Suppressor macrophage (primary cell): ENCODE results near the gene SRGAP3.
"Not testable (repeated sequence)": the region's sequence is repeated elsewhere in the genome, so short reads cannot be mapped to it uniquely, and the experiment has no call there.

Experiments
- DNase-seq, 4 experiments: peaks; one replicate each; pipeline ENCODE4 v3.0.0-alpha.2; 2020 to 2022
- total RNA-seq, 17 experiments: gene quantifications; one replicate each; lab custom pipeline; 2026; ENCODE audit warnings: mixed read lengths in 6 of 17, inconsistent platforms in 3 of 17; lab: John Stamatoyannopoulos, UW

Gene SRGAP3
- 1.7 to 16.9 (median 9.6) reads per million in 17 experiments for total RNA-seq

DNA sequence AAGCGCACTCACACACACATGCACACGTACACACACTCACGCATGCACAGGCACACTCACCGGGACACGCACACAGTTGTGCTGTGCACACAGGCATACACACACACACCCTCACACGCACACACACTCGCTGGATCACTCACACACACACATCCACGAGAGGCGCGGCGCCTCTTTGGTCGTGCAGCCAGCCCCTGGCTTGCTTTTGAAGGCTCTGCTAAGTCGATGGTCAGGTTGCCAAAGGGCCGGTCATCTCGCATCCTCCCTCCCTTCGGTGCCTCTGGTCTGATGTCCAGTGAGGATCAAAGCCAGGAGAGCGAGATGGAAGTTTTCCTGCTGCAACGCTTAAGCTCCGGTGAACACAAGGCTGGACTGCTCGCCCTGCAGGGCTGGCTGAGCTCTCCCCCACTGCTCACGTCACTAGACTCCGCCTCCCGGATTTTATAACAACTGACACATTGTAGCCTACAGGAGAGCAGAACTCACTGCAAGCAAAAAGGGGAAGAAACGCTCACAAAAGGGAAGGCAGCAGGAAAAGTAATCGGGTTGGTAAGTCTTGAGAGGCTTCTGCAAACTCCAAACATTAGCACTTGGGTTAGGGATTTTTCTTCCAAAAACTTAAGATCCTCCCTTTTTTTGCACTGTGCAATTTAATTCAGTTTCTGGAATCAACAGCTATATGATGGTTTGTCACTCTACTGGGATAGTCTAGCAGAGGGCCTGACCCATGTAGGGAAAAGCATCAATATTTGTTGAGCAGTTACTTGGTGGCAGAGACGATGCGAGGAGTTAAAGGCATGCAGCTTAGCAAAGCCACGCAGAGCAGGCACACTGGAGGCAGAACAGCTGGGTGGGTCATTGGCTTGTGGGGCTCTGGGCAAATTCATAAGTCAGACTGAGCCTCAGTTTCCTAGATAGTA lies at the start of gene SRGAP3:
TSS of gene SRGAP3 (minus strand) at position 374 of the 920 bp plus-strand sequence. CDS start 695 bp downstream, outside the sequence.
- DNase-seq: peak; percentile 93 to 97 (median 95)

- DNase-seq: peak in 2 of 4 experiments; percentile 15 to 25
These were observed 48.8 kb upstream of the SRGAP3 start for GRCh38 chr3:9298236-9298635.

GRCh38 chr3:9296241-9296640 lies 46.8 kb upstream of the SRGAP3 start:
- DNase-seq: no peak

GRCh38 chr3:9295007-9295406 lies 45.6 kb upstream of the SRGAP3 start:
- DNase-seq: no peak

DNA sequence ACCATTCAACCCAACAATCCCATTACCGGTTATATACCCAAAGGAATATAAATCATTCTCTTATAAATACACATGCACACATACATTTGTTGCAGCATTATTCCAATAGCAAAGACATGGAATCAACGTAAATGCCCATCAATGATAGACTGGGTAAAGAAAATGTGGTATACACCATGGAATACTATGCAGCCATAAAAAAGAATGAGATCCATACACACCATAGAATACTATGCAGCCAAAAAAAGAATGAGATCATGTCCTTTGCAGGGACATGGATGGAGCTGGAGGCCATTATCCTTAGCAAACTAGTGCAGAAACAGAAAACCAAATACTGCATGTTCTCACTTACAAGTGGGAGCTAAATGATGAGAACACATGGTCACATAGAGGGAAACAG lies 44.5 kb upstream of the SRGAP3 start:
- not testable (repeated sequence) for DNase-seq

- DNase-seq: no peak
These were observed 43.6 kb upstream of the SRGAP3 start for GRCh38 chr3:9293076-9293475.

DNA sequence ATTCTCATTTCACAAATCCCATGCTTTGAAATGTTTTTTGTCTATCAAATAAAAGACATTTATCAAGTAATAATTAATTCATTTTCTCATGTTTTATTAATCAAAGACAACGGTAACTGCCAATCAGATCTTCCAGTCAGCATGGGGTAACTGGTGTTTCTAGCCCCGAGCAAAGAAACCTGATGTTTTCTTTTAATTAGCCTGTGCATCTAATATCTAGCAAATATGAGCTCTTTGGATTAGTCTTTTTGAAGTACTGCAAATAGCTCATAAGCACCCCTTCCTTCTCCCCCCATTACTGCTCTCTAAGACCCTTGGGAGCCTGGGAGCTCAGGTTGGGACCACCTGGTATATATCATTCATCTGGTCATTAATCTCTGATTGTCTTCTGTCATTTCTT lies 43.1 kb upstream of the SRGAP3 start:
- DNase-seq: no peak

DNA sequence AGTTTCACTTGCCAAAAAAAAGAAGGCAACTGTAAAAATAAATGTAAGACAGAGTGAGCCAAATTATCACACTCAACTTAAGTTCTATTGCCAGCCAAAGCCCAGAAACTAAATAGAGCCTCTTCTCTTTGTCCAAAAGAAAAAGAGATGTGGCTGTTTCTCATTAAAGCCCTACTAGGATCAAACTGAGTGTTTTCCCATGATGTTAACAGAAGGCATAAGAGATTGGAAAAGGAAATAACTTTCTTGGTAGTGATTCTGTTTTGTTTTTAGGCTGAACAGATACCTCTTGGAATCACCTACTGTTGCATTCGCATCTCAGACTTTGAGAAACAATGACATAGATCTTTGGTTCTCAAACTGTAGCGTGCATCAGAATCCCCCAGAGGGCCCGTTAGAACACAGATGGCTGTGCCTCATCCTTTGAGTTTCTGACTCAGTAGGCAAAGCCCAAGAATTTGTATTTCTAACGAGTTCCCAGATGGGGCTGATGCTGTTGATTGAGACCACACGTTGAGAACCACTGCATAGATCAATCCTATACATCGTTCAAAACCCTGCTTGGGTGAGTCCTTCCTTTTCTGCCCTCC lies 42.5 kb upstream of the SRGAP3 start:
- DNase-seq: no peak

GRCh38 chr3:9290566-9290965 lies 41.1 kb upstream of the SRGAP3 start:
- DNase-seq: no peak

- DNase-seq: not testable (repeated sequence)
These were observed 32.1 kb upstream of the SRGAP3 start for GRCh38 chr3:9281533-9281932.

- no peak for DNase-seq
These were observed 31.2 kb upstream of the SRGAP3 start for GRCh38 chr3:9280451-9281219.

DNA sequence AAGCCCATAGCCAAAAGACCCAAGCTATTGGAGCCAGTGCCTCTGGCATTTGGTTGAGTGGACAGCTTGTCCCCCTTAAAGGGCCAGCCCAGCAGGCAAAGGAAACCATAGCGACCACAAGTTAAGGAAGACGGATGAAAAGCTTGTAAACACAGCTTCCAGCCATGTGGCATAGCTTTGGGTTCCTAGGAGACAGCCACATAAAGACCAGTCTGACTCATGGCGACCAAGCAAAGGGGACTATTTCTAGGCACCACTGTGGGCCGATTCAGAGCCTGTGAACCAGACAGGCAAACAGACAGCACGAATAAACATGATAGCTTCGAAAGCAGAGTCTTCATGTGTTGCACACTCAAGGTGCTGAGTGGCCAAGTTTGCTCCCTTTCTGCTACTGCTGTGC lies 30.5 kb upstream of the SRGAP3 start:
- no peak for DNase-seq

GRCh38 chr3:9278498-9278897 lies 29.1 kb upstream of the SRGAP3 start:
- peak; percentile 17 to 59 (median 46) for DNase-seq

- peak in 1 of 4 experiments; percentile 4 for DNase-seq
These were observed 28.6 kb upstream of the SRGAP3 start for GRCh38 chr3:9278085-9278484.

DNA sequence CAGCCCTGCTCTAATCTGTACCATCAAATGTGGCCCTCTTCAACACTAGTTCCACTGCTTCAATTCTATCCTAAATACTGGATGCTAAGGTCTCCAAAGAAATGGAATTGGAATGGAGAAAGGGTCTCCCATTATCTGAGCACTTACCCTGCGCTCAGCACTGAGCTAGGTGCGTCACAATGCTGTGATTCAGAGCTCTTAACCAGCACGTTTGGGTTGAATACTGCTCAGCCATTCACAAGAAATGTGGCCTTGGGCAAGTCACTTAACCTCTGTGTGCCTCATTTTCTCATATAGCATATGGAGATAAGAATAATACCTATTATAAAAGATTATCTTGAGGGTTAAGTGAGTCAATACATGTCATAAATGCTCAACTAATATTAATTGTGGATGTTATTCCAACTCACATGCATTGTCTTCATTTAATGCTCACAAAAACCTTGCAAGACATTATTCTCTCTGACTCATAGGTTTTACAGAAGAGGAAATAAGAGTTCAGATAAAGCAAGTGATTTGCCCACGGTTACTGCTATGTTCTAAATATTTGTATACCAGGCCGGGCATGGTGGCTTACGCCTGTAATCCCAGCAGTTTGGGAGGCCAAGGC lies 27.4 kb upstream of the SRGAP3 start:
- peak in 2 of 4 experiments; percentile 8 to 16 for DNase-seq

DNA sequence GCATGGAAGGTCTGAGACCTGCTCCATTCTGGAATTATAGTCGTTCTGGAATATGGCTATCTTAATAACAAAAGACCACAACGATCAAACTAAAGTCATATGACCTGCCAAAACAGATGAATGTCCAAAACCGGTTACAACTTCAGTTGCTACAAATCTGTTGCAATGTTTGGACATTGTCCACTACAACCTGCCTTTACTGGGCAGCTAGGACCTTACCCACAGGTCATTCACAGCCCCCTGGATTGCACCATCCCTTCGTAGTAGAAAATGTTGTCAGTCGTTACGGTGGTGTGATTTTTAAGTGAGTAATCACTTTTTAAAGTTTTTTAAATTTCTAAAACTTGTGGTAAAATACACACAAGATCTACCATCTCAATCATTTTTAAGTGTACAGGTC lies 22.5 kb upstream of the SRGAP3 start:
- DNase-seq: no peak

GRCh38 chr3:9270704-9271103 lies 21.3 kb upstream of the SRGAP3 start:
- DNase-seq: no peak

DNA sequence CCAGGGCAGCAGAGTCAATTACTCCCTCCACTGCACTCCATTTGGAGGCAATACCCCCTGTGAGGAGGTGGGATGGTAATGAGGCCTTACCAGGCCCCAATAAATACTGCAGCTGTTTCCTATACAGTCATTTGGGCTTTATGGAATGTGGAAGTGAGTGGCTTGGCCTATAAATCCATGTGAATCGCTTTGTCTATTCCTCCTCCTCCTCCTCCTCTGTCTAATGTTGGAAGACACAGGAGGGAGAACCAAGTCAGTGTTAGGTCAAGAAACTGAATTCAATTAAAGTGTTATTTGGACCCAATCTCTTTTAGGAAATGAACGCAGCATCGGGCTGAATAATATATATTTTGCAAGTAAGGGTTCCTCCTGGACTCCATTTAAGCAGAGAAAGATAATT lies 17.3 kb upstream of the SRGAP3 start:
- DNase-seq: no peak

- DNase-seq: no peak
These were observed 10.9 kb upstream of the SRGAP3 start for GRCh38 chr3:9260305-9260704.

GRCh38 chr3:9257092-9257491 lies 7.6 kb upstream of the SRGAP3 start:
- DNase-seq: no peak

- DNase-seq: no peak
These were observed 6.5 kb upstream of the SRGAP3 start for GRCh38 chr3:9255976-9256375.

DNA sequence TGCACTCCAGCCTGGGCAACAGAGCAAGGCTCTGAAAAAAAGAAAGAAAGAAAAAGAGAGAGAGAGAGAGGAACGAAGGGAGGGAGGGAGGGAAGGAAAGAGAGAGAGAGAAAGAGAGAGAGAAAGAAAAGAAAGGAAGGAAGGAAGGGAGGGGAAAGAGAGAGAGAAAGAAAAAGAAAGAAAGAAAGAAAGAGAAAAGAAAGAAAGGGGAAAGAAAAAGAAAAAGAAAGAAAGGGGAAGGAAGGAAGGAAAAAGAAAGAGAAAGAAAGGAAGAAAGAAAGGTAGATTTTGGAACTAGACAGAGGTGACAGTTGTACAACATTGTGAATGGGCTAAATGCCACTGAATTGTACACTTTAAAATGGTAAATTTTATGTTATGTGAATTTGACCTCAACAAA lies 5.3 kb upstream of the SRGAP3 start:
- no peak for DNase-seq

- DNase-seq: no peak
These were observed 3.9 kb upstream of the SRGAP3 start for GRCh38 chr3:9253327-9253726.
